ENCODE results near the gene C1orf35.

GRCh38 chr1:228096416-228097332 is 6.5 kb downstream of the C1orf35 start:
- TF ChIP-seq POLR2AphosphoS5 (IDR thresholded peaks at IDR 0.05): no peak
- no peak for TF ChIP-seq CTCF (IDR thresholded peaks at IDR 0.05)
- no peak for TF ChIP-seq POLR2A (IDR thresholded peaks at IDR 0.05)
